Progenitor cell of endocrine pancreas (in vitro differentiated cells): ENCODE results near the gene RARB. TPM values are rescaled to one million over a fixed set of nuclear protein-coding genes. Genes with fewer than 3 reads are reported as not detected.

Source experiments
- DNase-seq: peaks from one replicate; pipeline ENCODE4 v3.0.0; 2021; ENCODE audit warnings: low spot score; ENCODE audit not compliant: unreplicated experiment
- H3K27ac Mint-ChIP-seq: 2 replicates; pipeline ENCODE4 v1.8.0; 2021; ENCODE audit warnings: mild to moderate bottlenecking, moderate library complexity, mixed read lengths
- H3K27me3 Mint-ChIP-seq: 2 replicates; pipeline ENCODE4 v1.8.0; 2021; ENCODE audit warnings: mixed read lengths
- H3K36me3 Mint-ChIP-seq: 2 replicates; pipeline ENCODE4 v1.8.0; 2022; ENCODE audit warnings: mixed read lengths; ENCODE audit not compliant: insufficient read depth
- H3K4me1 Mint-ChIP-seq: 2 replicates; pipeline ENCODE4 v1.8.0; 2021; ENCODE audit warnings: low read depth, mixed read lengths
- H3K4me3 Mint-ChIP-seq: 2 replicates; pipeline ENCODE4 v1.8.0; 2021; ENCODE audit warnings: low read depth, mild to moderate bottlenecking, moderate library complexity, mixed read lengths
- H3K9me3 Mint-ChIP-seq: 2 replicates; pipeline ENCODE4 v1.8.0; 2021; ENCODE audit warnings: low read depth, mixed read lengths
- total RNA-seq: library from RNA; stranded (reverse); gene quantifications from 2 replicates; pipeline ENCODE4 v1.2.1, GENCODE V29; 2021
- TF ChIP-seq, protein P1 (sequence below): fragments of 200-600 bp; sonication (generic); IDR thresholded peaks from one replicate; pipeline ENCODE4 v1.5.0; 2021; ENCODE audit warnings: antibody characterized with exemption, mild to moderate bottlenecking; ENCODE audit not compliant: unreplicated experiment

RARB gene
- total RNA-seq, 1 donor from 2014 or later: 30.0 TPM

DNA sequence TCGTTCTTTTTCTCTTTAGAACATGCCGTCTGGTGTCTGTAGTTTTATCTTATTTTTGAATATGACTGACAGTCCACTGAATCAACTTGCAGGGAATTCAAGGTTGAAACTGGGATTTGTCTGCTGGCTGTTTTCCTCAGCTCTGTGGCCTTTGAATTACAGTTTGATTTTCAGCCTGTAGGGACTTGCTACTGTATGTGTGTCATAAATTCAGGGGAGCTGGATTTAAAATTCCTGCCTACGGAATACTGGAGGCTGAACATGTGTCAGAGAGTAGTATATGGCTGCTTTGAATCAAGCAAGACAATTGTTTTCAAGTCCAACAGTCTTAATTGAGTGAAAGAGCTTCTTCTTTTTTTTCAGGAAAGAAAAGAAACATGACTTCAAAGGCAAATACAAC, 33.9 kb downstream of the RARB start:
- Mint-ChIP-seq H3K27ac (no peak overlapping the region), H3K9me3 (no peaks in the 10 kb centered on the region)

DNA sequence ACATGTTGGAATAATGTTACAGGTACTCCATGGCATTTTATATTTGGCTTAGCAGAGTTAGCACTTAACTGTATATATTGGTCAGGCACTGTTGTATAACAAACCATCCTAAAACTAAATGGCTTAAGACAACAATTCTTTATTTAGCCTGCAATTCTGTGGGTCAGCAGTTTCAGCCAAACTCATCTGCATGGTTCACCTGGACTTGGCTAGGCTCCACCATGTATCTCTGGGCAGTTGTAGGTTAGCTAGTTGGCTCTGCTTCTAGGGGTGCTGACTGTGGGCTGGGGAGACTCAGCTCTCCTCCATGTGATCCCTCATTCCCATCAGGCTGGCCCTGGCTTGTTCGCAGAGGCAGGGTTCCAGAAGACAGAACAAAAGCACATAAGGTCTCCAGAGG, 34.4 kb downstream of the RARB start:
- peaks cover 19% of the 10 kb centered on the region for H3K4me1 Mint-ChIP-seq
- H3K27ac Mint-ChIP-seq: no peak overlapping the region
- TF ChIP-seq, protein P1, sequence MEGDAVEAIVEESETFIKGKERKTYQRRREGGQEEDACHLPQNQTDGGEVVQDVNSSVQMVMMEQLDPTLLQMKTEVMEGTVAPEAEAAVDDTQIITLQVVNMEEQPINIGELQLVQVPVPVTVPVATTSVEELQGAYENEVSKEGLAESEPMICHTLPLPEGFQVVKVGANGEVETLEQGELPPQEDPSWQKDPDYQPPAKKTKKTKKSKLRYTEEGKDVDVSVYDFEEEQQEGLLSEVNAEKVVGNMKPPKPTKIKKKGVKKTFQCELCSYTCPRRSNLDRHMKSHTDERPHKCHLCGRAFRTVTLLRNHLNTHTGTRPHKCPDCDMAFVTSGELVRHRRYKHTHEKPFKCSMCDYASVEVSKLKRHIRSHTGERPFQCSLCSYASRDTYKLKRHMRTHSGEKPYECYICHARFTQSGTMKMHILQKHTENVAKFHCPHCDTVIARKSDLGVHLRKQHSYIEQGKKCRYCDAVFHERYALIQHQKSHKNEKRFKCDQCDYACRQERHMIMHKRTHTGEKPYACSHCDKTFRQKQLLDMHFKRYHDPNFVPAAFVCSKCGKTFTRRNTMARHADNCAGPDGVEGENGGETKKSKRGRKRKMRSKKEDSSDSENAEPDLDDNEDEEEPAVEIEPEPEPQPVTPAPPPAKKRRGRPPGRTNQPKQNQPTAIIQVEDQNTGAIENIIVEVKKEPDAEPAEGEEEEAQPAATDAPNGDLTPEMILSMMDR: no peak
- DNase-seq: no peak
- H3K27me3 Mint-ChIP-seq: no peaks in the 10 kb centered on the region
- peaks cover 9% of the 10 kb centered on the region for H3K36me3 Mint-ChIP-seq
- H3K9me3 Mint-ChIP-seq: no peaks in the 10 kb centered on the region
- no peak overlapping the region for H3K4me3 Mint-ChIP-seq

More for the DNA sequence above, 33.9 kb downstream of the RARB start:
- Mint-ChIP-seq H3K4me3 (no peak overlapping the region), H3K36me3 (peaks cover 9% of the 10 kb centered on the region), H3K27me3 (no peaks in the 10 kb centered on the region), H3K4me1 (peaks cover 23% of the 10 kb centered on the region)
- no peak for DNase-seq
- TF ChIP-seq, protein P1: no peak

DNA sequence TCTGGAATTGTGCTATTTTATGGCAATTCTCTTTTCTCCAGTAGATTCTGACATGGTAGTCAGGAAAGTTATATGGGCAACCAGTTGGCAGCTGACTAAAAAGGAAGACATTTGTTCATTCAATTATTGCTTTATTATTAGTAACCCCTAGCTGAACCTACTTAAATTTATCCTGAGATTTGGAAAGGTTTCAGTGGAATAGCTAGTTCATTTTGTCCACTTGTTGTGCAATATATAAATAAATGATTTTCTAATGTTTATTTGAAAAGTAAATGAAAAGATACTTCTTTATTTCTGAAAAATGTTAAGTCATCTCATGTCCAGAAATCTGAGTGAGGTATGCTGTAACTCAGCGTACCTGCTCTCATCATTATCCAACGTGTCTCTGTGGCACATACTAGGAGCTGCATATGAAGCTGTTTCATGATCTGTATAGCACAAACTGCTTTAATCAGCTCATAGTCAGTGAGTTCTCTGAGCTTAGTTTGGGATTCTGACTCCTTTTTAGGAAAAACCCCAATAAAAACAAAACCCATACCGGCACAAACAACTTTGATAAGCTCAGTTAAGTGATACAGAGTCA, 35.9 kb downstream of the RARB start:
- H3K27me3 Mint-ChIP-seq: no peaks in the 10 kb centered on the region
- H3K9me3 Mint-ChIP-seq: no peaks in the 10 kb centered on the region
- H3K27ac Mint-ChIP-seq: no peak overlapping the region

DNA sequence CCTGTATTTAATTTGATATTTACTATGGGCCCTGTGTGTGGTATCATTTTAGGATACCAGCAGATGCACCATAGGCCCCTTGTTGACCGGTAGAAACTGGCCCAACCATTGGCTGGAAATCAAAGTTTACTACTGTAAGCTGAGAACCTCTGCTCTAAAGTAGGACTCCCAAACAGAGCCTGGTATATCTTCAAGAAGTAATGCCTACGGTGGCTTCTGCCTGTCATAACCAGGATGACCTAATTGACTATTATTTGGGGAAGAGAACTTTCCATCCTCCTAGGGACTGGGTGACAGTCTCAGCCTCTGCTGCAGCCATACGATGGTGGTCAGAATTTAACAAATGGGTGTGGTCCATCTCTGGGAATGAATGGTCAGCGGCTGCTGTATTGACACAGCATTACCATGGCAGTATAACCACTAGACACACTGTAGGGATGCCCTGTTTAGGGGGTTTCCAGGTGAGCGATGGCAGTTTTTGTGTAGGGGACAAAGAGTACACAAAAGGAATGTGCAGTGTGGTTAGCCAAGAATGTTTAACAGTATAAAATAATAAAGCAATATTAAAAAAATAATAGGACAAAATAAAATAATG, 37.3 kb downstream of the RARB start:
- Mint-ChIP-seq H3K27ac (peak overlapping the region; percentile 41), H3K27me3 (no peaks in the 10 kb centered on the region), H3K9me3 (no peaks in the 10 kb centered on the region), H3K4me3 (no peak overlapping the region), H3K4me1 (peaks cover 15% of the 10 kb centered on the region), H3K36me3 (peaks cover 9% of the 10 kb centered on the region)
- DNase-seq: no peak
- TF ChIP-seq, protein P1: no peak

More for the DNA sequence above, 35.9 kb downstream of the RARB start:
- no peak for DNase-seq
- TF ChIP-seq, protein P1: no peak
- H3K4me1 Mint-ChIP-seq: peaks cover 9% of the 10 kb centered on the region
- H3K4me3 Mint-ChIP-seq: no peak overlapping the region
- peaks cover 9% of the 10 kb centered on the region for H3K36me3 Mint-ChIP-seq

DNA sequence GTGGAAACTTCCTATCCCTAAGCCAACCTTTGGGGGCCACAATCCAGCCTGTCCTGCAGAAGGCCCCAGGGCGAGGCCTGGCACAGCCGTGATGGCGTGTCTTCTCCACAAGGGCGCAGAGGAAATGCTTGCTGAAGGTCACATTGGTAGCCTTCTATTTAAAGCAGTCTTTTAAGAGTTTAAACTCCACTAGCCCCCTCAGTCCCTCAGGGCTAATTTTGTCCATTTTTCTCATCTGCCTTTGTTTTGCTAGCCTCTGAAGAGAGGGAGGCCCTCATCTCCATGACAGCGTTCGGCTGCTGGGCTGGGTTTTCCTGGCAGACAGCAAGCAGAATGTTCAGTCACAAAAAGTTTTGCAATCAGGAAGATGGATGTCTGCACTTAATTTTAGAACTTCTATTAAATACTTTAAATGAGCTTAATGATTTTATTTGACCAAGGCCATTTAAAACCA, 40.8 kb downstream of the RARB start:
- Mint-ChIP-seq H3K36me3 (no peaks in the 10 kb centered on the region), H3K9me3 (no peaks in the 10 kb centered on the region), H3K27ac (peak overlapping the region; percentile 69), H3K27me3 (no peaks in the 10 kb centered on the region), H3K4me3 (no peak overlapping the region), H3K4me1 (peaks cover 25% of the 10 kb centered on the region)
- DNase-seq: no peak
- TF ChIP-seq, protein P1: peak; percentile 20
